GM18870 (cell line): ENCODE results near the gene HDAC4.
A peak's percentile ranks its signal among the peaks of the same experiment; 100 is the strongest.

Experiments used
- ATAC-seq: cut with Tn5 transposase; IDR thresholded peaks from one replicate; pipeline ENCODE4 v1.9.1; 2021; ENCODE audit warnings: moderate library complexity; ENCODE audit not compliant: unreplicated experiment

HDAC4 gene

DNA sequence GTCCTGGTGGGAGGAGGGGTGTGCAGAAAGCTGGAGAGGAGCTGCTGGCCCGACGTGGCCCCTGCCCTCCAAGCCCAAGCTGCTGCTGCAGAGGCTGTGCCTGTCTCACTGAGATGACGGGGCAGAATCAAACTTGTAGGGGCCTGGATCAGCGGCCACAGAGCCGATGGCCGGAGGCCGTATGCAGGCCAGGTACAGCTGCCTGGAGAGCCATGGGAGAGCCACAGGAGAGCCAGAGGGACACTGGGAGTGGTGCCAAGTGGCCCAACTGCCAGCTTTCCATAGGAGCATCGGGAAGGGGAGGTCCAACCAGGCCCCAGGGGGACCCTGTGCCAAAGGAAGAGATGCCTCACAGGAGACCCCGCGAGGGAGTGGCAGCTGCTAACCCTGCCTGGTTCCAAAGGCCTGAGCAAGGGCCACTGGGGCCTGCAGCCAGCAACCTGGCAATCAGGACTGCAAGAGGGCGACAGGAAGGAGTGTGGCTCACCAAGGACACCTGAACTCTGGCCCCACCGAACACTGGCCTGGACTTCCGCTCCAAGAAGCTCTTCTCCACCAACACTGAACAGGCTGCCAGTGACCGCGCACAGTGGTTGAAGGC is 70.7 kb downstream of the HDAC4 start:
- ATAC-seq: no peak

DNA sequence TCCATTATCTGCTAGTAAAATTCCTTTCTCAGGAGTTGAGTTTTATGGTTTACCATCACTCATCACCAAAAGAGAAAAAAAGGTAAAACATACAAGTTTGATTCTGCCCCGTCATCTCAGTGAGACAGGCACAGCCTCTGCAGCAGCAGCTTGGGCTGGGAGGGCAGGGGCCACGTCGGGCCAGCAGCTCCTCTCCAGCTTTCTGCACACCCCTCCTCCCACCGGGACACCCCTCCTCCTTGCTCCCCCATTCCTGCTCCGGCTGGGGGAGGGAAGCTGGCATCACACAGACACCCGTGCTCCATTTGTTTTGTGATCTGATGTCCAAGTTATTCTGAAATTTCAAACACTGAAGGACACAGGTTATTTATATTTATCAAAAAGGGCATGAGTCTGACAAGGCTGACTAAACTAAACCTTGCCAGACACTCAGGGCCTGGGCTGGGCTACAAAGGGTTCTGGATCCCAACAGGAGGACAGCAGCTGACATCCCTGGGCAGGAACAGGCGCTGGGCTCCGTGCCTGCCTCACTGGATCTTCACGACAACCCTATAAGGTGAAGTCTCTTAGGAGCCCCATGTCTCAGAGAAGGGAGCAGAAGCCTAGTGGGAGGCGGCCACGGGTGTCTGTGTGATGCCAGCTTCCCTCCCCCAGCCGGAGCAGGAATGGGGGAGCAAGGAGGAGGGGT is 71.4 kb downstream of the HDAC4 start:
- ATAC-seq: no peak

DNA sequence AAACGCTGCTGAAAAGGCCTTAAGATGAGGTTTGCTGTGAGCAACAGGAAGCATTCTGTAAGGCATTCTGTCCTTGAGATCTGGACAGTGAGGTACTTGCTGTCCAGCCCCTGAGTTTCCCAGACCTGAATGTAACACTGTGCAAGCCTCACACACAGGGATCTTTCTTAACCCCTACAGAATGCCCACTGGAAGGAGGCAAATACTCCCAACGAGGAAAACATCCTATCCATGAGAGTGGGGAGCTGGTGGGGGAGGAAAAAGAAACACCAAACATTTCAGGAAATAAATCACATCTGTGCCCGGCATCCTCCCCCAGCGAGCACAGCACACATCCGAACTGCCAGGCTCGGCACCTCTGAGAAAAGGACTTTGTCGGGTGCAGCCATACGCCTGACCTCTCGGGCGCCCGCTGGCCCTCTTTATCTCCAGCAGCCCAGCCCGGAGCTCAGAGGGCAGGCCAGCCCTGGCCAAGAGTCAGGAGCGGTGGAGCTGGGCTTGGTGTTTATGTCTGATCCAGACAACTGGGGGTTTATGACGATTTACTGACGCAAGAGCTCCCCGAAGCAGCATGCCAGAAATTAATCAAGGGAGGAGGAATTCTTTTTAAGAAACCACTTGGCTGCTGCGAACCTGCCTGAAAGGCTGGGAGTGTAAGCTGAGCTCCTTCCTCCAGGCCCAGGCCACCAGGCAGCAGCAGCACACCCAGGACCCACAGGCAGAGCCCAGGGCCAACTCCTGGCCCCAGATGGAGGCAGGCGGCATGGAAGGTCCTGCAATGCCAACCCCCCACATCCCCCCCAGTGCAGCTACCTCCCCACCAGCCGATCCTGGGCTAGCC is 72.2 kb downstream of the HDAC4 start:
- no peak for ATAC-seq

DNA sequence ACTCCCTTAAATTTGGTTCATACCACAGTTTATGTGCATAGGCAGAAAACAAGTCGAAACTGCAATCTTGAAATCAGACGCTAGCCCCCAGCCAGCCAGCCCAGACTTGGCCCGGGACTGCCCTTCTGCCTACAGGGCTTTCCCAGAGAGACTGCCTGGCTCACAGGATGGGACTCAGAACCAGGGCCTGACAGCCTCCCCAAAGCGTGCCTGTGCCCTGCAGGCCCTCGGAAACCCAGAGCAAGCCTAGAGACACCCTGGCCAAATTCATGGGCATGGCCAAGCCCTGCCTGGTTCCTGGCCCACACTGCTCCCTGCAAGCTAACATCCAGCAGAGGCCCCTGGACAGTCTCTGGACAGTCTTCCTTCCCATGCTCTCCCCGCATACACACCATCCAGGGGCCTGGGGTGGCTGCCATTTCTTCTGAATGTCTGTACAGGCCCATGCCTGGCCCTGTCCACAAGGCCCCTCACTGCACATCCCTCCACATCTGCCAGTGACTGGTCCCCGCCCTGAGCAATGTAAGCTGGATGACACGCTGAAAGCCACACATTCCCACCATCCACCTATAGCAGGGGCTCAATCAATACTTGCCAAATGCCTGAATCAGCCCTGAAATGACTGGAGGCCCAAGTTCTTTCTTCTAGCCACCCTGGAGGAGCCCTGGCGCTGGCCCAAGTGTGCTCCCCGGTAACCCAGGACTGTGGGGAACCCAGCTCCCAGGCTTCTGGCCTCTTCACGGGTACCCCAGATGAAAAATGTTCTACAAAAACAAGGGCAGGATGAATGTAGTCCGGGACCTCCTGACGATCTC is 73.1 kb downstream of the HDAC4 start:
- no peak for ATAC-seq

DNA sequence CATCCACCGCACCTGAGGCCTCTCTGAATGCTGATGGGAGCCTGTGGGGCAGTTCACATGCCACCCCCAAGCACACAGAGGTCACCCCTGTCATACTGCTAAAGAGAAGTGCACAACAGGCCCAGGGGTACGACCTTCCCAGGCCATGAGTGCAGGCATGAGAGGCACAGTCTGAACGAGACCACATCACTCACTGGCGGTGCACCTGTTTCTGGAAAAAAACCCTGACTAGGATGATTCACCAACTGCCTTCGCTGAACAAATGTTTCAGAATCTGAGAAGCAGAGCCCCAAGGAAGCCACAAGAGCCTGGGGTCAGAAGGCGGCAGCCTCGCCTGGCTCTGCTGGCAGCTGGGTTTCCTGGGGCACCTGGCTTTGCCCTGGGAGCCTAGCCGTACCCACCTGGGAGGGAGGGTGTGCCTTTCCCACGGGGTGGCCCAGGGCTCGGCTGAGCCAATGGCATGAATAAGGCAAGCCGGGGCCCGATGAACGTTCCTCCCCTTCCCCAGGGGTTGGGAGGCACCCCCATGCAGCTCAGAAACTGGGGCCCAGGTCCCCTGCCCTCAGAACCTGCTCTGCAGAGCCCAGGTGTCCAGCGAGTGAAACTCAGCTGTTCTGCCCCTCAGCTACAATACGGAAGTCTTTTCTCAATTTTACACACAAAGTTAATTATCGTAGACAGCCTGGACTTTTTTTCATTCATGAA is 73.8 kb downstream of the HDAC4 start:
- peak; percentile 61 for ATAC-seq

DNA sequence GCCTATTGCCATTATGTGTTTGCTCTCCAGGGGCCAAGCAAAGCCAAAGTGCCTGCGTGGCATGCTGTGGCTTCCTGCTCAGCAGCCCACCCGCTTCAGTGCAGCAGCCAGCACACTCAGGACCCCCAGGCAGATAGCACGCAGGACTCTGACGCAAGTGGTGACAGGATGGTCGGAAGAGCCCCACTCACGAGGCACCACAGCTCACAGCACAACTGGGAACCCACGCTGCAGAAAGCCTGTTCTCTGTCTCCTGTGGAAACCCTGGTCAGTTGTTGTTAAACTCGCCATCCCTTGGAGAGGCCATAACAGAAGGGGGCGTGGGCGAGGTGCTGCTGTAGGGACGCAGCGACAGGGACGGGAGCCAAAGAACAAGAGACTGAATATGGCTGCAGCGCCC is 76.4 kb downstream of the HDAC4 start:
- no peak for ATAC-seq

DNA sequence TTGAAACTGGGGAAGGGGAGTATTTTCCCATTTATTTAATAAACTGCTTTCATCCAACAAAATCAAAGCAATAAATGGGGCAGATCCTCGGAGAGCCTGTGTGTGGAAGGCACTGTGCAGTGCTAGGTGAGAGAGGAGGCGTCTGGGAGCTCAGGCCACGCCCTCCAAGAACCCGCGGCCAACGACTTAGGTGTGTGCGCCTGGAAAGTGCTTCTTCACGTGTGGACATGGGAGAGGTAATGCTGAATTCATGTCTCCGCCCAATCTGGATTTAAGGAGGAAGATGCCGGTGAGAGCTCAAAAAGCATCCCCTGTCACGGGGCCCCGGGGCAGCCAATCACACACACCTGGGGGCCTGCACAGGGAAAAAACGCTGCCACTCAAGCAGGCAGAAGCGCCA is 77.4 kb downstream of the HDAC4 start:
- ATAC-seq: no peak

DNA sequence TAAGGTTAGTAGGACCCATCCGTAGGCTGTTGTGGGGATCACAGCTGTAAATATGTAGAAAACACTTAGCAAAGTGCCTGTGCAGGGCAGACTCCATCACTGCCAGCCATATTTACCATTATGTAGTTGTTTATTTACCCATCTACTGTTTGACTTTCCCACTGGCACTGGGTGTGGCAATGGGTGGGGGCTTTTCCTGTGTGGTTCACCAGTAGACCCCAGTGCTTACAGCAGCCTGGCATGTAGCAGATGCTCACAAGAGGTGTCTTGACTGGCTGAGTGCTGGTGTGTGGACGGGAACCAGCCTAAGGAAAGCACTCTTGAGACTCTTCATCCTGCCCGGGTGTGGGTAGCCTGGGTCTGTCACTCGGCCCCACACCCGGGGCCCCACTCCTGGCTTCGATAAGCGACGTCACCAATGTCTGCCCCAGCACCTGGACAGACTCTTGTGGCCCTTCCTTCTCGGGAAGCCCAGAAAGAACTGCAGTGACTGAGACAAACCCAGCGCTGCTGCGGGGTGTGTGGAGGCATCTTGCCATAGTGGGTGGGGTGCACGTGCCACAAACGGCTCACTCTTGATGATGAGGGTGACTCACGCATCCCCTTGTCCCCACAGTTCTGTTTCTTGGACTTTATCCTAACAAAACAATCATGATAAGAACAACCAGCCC is 78.3 kb downstream of the HDAC4 start:
- no peak for ATAC-seq

DNA sequence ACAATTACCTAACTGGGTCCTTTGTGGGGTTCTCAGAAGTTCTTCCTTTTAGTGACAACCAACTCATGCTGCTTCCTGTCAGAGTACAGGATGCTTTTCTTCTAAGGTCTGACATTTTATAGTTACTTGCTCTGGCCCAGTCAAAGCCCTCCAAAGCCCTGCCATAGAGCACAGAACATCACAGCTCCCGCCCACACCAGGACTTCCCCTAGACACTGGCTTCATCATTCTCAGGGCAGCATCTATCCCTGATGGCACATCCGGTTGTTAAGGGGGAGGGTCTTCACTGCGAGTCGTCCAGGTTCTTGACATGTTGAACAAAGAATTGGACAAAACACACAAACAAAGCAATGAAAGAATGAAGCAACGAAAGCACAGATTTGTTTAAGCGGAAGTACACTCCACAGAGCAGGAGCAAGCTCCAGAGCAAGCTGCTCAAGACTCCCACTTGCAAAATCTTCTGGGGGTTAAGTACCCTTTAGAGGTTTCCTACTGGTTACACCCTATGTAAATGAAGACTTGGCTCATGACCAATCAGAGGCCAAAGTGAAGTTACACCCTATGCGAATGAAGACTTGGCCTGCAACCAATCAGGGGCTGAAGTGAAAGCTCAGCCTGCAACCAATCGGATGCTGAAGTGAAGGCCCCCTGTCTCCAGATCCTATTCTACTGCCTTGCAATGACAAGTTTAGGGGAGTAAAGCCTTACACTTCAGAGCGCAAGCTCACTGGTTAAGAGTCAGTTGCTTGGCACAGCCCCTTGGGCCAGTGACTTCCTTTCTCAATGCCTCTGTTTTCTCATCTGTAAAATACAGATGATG is 79.0 kb downstream of the HDAC4 start:
- ATAC-seq: no peak

DNA sequence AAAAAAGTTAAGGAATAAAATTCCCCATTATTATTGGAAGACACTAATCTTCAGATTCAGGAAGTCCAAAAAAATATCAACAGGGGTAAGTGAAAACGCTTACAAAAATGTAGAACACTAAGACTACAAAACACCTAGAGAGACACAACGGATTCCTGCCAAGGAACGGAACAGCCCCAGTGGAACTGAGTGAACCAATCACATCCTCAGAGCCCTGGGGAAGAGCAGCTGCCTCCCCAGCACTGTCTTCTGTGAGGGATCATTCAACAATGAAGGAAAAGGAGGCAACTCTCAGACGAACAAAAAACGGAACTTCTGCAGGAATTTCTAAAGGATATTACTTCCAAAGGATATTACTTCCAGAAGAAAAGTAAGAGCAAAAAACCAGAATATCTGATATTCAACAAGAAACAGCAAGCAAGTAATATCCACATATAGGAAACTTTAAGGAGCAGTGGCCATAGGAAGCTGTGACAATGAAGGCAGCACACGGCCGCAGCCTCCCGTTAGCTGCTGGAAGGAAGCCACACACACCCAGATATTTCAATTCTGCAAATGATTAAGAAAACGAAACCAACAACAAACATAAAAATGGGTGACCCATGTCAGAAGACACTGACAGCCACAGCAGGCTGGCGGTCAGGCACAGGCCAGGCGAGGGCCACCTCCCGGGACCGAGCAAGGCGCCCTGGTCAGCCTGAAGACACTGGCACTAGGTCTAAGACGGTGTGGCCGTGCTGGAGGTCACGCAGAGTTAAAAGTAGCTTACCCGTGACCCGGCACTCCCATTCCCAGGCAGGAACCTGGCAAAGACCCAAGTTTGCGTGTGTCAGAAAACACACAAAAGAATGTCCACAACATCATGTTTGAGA is 81.8 kb downstream of the HDAC4 start:
- ATAC-seq: no peak

DNA sequence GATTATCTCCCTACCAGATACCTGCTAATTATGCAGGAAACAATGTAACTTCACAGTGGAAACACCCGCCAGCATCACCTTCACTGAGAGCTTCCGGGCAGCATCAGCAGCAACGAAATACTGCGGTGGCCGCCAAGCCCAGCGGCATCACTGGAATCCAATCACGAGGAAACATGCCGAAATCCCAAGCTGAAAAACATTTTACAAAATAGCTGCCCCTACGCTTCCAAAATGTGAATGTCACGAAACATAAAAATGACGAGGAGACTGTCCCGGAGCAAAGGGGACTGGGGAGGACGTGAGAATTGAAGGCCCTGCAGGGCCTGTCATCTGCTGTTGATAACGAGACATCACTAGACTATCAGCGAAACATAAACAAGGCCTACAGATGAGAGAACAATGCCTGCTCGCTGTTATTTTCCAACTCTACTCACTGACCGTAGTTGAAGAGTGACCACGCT is 82.6 kb downstream of the HDAC4 start:
- no peak for ATAC-seq

DNA sequence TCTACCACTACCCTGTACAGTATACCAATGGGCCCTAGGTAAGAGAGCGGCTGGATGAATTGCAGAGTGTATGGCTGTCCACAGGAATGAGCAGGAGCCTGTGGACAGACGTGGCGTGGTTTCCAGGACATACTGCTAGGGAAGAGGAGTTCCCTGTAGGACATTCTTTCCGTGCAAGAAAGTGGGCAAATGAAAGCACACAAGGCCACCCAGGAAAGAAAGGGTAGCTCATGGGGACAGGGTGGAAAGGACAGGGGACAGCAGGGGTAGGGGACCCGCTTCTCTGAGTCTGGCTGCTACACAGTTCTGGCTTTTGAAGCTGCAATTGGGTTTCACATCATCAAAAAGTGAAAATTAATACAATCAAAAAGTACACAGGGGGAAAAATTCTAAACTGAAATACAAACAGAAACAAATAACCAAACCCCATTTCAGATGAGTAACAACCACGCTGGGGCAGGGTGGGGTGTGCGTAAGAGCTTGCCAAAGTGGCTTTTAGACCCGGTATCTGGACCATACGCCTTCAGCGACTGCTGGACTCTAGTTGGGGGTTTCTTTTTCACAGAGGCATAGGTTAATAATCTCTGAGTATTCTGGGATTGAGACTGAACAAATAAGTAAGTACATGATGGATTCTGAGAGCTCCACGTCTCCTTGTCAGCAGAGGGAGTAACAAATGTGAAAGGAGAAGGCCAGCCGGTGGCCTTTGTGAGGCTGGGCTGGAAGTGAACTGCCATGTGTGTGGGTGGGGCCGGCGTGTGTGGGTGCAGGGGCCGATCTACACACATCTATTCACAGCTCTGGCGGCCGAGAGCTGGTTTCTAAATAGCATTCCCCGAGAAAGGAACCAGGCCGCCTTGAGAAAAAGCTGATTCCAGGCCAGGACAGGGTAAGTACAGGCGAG is 84.0 kb downstream of the HDAC4 start:
- no peak for ATAC-seq

DNA sequence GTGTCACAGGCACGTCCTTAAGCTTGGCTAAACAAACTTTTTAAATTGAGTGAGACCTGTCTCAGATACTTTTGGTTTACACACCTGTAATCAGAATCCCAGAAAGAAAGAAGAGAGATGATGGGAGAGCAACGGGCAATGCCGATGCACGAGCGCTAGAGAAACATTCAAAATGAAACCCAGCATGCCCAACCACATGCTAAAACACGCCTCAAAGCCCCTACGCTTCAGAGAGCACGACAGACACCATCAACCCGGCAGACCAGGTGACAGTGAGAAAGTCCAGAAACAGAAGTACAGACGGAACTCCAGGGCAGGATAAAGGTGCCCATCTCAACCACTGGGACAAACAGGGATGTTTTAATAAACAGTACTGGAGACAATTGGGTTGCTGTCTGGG is 85.5 kb downstream of the HDAC4 start:
- ATAC-seq: no peak

DNA sequence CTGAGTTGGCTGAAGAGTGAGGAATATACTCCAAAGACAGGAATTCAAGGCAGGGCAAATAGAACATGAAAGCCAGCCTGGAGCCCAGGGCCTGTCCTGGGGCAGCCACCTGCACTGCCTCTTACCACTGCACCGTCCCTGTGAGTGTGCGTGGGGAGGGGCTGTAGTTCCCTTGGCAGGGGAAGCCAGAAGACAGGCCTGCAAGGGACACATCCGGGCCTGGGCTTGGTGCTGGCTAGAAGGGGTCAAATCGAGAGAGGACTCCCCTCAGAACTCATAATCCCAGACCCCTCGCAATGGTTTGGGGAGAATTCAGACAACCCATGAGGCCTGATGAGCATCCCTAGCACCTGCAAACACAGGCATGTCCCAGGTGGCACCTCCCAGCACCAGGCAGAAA is 87.0 kb downstream of the HDAC4 start:
- no peak for ATAC-seq

DNA sequence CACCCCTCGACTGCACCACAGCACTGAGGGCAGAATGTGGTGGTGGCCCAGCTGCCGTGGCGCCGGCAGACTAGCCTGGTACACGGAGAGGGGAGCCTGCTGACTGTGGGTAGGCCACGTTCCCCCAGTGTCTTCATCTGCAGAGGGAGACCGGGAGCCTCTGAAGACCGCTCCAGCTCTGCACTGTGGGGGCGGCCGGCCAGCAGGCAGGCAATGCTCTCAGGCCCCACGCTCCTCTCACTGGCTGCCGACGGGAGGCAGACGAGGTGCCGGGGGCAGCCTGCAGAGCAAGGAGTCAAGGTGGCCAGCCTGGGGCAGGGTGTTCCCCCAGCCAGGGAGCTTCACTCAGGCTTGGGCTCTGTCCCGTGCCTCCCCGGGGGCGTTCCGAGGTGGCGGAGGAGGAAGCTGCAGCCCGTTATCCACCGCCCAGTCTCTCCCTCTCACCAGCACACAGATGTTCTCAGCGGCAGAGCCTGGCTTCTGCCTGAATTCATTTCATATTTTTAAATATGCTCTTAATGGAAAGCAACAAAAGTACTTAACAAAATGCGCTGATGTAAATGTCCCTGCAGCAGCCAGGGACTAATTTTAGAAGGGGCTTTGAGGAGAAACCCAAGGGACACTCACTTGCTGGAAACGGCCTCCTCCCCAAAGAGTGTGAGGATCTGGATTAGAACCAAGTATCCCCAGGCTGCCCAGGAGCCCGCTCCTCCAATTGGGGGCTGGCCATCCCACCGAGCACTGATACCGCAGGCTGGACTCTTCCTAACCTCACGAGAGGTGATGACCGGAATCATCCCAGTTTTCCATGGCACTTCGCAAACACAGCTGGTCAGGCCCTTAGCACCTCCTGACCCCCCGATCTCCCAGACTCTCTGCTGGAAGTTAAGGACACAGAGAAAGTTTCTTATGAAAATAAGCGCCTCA is 87.8 kb downstream of the HDAC4 start:
- ATAC-seq: no peak

DNA sequence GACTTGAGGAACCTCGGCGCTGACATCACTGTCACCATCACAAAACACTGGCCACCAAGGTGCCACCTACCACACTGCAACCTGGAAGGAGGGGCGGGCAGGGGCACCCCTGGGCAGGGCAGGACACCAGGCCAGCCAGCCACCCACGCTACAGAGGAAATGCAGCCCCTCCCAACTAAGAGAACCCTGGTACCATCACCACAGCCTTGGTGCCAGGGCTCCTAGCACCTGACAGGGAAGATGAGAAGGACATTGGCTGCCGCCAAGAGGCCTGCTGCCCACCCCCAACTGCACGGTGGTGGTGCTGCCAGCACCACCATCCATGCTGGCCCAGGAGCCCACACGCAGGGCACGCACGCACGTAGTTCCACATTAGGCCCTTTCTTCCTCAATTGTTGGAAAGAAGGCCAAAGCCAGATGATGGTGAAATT is 88.7 kb downstream of the HDAC4 start:
- no peak for ATAC-seq
